ENCODE results near the gene CAND2.

GRCh38 chr3:12877040-12877439, 80.6 kb downstream of the CAND2 start:
- no peak for TF ChIP-seq CTCF (conservative IDR thresholded peaks at IDR 0.05; ENCODE audit: low read depth, low read length)
- TF ChIP-seq EZH2 (IDR thresholded peaks at IDR 0.05; ENCODE audit: borderline replicate concordance, low read depth, low read length, poor library complexity, severe bottlenecking), result no peak
